Measurements from ENCODE around the gene YWHAQ.
"Not testable (repeated sequence)": the region's sequence is repeated elsewhere in the genome, so short reads cannot be mapped to it uniquely, and the experiment has no call there.

Gene YWHAQ

DNA sequence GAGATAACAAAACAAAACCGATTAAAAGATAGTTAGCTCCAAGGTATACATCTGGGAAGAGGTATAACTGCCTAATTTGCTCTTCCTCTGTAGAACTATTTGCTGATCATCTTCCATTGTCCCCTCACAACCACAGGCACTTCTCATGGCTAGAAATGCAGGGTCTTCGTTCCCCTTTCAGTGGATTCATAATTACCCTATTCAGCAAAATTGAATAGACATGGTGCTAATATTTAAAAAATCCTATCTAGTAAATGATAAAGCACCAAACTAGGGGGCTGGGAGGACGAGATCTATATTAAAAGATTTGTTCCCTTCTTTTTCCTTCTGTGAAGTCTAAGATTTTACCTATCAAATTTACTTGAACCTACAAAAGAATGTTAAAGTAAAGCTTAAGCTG lies 44.3 kb downstream of the YWHAQ start:
- Histone ChIP-seq H3K36me3 (peaks cover 66% of the 10 kb centered on the region), H3K9me3 (no peaks in the 10 kb centered on the region), H3K4me1 (no peaks in the 10 kb centered on the region), H3K4me3 (ENCODE audit: low read depth, low read length) (no peak overlapping the region), H3K27me3 (no peaks in the 10 kb centered on the region)
- no peak for TF ChIP-seq CTCF (IDR thresholded peaks at IDR 0.05; ENCODE audit: low read depth, low read length)
- DNase-seq = no peak

GRCh38 chr2:9585486-9585885 lies 45.3 kb downstream of the YWHAQ start:
- H3K4me1 ChIP-seq = no peaks in the 10 kb centered on the region
- H3K9me3 ChIP-seq = no peaks in the 10 kb centered on the region
- peaks cover 57% of the 10 kb centered on the region for H3K36me3 ChIP-seq
- no peak for TF ChIP-seq CTCF (IDR thresholded peaks at IDR 0.05; ENCODE audit: low read depth, low read length)
- H3K27me3 ChIP-seq = no peaks in the 10 kb centered on the region
- H3K4me3 ChIP-seq (ENCODE audit: low read depth, low read length) = no peak overlapping the region
- no peak for DNase-seq

DNA sequence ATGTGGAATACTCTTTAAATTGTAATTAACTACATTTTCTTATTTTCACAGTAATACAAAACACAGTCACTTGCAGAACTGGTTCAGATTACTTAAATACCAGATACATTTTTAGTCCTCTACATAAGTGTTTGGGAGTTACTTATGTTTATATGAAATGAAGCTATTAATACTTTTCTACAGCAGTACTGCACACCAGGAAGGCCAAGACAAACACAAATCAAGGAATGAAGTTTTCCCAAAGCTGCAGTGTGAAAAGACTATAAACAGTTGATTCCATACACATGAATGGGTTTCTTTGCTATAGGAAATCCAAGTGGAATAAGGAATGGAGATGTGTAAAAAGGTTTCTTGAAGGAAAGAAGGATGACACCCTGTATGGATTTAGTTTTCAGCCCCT lies 45.9 kb downstream of the YWHAQ start:
- DNase-seq; H3K9me3 ChIP-seq; H3K4me3 ChIP-seq (ENCODE audit: low read depth, low read length); H3K4me1 ChIP-seq; H3K27me3 ChIP-seq: not testable (repeated sequence)
- peaks cover 52% of the 10 kb centered on the region for H3K36me3 ChIP-seq

- no peak for TF ChIP-seq CTCF (IDR thresholded peaks at IDR 0.05; ENCODE audit: low read depth, low read length)
- H3K27me3 ChIP-seq = no peaks in the 10 kb centered on the region
- H3K4me3 ChIP-seq (ENCODE audit: low read depth, low read length) = no peak overlapping the region
- H3K36me3 ChIP-seq = peaks cover 32% of the 10 kb centered on the region
- DNase-seq = no peak
- H3K4me1 ChIP-seq = no peaks in the 10 kb centered on the region
- H3K9me3 ChIP-seq = no peaks in the 10 kb centered on the region
These were observed 48.2 kb downstream of the YWHAQ start for GRCh38 chr2:9582624-9583023.

- Histone ChIP-seq H3K4me1 (no peaks in the 10 kb centered on the region), H3K9me3 (no peaks in the 10 kb centered on the region), H3K4me3 (ENCODE audit: low read depth, low read length) (no peak overlapping the region), H3K36me3 (peaks cover 8% of the 10 kb centered on the region), H3K27me3 (no peaks in the 10 kb centered on the region)
- DNase-seq = no peak
- TF ChIP-seq CTCF (IDR thresholded peaks at IDR 0.05; ENCODE audit: low read depth, low read length) = no peak
These were observed 52.1 kb downstream of the YWHAQ start for GRCh38 chr2:9578467-9579235.

- DNase-seq = no peak
- H3K27me3 ChIP-seq = no peaks in the 10 kb centered on the region
- H3K9me3 ChIP-seq = no peaks in the 10 kb centered on the region
- H3K4me1 ChIP-seq = no peaks in the 10 kb centered on the region
- no peak overlapping the region for H3K4me3 ChIP-seq (ENCODE audit: low read depth, low read length)
- TF ChIP-seq CTCF (IDR thresholded peaks at IDR 0.05; ENCODE audit: low read depth, low read length) = no peak
- H3K36me3 ChIP-seq = peaks cover 2% of the 10 kb centered on the region; the same call in 1 of the 2 replicates
These were observed 56.5 kb downstream of the YWHAQ start for GRCh38 chr2:9574331-9574730.
